HEK293 (cell line): ENCODE results near the gene ARHGAP26.

Experiments used
- PRDM10 ChIP-seq: fragments of 450-650 bp; formaldehyde crosslinking; IDR thresholded peaks from 2 replicates; pipeline ENCODE4 v1.5.1; 2016; ENCODE audit warnings: missing biosample characterization, missing genetic modification characterization
- ZNF639 ChIP-seq: fragments of 450-650 bp; formaldehyde crosslinking; IDR thresholded peaks from 2 replicates; pipeline ENCODE4 v1.5.1; 2016; ENCODE audit warnings: missing biosample characterization, missing genetic modification characterization
- ZNF785 ChIP-seq: fragments of 450-650 bp; formaldehyde crosslinking; IDR thresholded peaks from 2 replicates; pipeline ENCODE4 v1.5.1; 2016; ENCODE audit warnings: missing biosample characterization, missing genetic modification characterization

GRCh38 chr5:142888469-142889085 lies 118.4 kb downstream of the ARHGAP26 start:
- TF ChIP-seq ZNF639 (tag by site-specific recombination) (no peak), ZNF785 (tag by site-specific recombination) (no peak), PRDM10 (tag by site-specific recombination) (no peak)
